DMS114 treated with DMSO at 0.1 percent for 48 hours (cell line): ENCODE results near the gene FUZ.
A peak's percentile ranks its signal among the peaks of the same experiment; 100 is the strongest.
"Not testable (repeated sequence)": the region's sequence is repeated elsewhere in the genome, so short reads cannot be mapped to it uniquely, and the experiment has no call there.

Experiments used
- DNase-seq: peaks from one replicate; lab custom pipeline; 2025; ENCODE audit not compliant: unreplicated experiment; lab: John Stamatoyannopoulos, UW

Gene FUZ

DNA sequence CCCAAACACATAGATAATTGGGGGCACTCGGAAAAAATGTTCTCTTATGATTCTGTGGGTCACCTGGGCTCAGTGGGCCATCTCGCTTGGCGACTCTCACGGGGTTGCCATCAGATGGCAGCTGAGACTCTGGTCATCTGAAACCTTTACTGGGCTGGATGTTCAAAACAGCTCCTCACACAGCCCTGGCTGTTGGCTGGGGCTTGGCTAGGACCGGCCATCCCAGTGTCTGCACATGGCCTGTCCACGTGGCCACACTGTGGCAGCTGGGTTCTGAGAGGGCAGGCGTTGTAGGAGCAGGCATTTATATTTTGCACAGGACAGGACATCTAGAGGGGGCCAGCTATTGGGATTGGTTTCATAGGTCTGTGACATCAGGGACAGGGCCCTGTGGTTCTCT is 20.5 kb upstream of the FUZ start:
- no peak for DNase-seq

DNA sequence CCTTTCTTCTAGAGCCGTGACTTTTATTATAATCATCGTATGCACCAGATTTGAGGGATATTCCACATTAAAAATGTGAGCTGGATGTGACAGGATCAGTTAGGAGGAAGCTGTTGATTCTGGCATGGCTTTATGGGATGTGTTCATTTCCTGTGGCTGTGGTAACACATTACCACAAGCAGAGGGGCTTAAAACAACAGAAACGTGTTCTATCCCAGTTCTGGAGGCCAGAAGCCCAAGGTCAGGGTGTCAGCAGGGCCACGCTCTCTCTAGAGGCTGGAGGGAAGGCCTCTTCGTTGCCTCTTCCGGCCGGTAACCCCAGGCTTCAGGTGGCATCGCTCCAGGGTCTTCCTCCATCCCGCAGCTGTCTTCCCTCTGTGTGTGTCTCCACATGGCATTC is 19.5 kb upstream of the FUZ start:
- DNase-seq = no peak

DNA sequence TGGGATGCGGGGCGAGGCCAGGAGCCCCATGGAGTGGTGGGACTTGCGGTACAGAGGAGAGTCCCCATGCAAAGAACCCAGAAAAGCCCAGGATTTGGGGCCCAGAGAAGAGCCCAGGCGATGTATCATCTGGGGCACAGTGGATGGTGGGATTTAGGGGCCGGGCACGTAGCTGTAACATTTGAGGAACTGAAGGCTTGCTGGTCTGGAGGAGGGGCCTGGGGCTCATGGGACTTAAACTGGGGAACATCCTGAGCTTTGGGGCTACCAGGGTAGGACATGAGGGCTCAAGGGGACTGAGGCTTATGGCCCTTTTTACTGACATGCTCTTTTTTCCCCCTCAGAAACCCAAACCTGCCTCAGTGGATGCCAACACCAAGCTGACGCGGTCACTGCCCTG is 18.5 kb upstream of the FUZ start:
- no peak for DNase-seq

DNA sequence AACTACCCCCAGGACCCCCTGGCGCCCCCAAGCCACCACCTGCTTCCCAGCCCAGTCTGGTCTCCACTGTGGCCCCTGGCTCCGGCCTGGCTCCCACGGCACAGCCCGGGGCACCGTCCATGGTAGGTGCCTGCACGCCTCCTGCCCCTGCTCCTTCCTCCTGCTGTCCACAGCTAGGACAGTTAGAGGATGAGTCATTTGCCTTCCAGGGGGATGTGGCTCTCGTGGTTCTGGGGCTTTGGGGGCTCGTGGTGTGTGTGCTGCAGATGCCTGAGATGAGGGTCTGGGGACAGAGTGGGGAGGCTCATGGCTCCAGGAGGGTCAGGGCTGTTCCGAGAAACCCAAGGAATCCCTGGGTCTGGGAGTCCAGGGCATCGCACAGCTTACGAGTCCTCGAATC is 17.7 kb upstream of the FUZ start:
- no peak for DNase-seq

DNA sequence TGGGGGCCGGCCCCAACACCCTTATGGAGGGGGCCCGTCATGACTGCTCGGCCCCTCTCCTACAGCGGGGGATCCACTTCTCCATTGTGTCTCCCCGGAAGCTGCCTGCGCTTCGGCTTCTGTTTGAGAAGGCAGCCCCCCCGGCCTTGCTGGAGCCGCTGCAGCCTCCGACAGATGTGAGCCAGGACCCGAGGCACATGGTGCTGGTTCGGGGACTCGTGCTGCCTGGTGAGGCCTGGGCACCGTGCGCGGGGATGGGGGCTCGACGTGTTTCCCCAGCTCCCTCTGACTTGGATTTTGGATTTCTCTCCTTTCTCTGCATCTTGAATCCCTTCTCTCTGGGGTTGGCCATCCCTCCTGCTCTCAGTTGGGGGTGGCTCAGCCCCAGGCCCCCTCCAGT is 16.6 kb upstream of the FUZ start:
- no peak for DNase-seq

DNA sequence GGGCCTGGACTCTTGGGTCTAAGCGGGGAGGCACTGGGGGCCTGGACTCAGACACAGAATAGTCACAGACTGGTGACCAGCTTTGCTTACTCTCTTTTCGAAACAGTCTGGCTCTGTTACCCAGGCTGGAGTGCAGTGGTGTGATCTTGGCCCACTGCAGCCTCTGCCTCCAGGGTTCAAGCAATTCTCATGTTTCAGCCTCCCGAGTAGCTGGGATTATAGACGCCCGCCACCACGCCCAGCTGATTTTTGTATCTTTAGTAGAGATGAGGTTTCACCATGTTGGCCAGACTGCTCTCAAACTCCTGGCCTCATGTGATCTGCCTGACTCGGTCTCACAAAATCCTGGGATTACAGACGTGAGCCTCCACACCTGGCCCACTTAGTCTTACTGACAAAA is 16.1 kb upstream of the FUZ start:
- no peak for DNase-seq

DNA sequence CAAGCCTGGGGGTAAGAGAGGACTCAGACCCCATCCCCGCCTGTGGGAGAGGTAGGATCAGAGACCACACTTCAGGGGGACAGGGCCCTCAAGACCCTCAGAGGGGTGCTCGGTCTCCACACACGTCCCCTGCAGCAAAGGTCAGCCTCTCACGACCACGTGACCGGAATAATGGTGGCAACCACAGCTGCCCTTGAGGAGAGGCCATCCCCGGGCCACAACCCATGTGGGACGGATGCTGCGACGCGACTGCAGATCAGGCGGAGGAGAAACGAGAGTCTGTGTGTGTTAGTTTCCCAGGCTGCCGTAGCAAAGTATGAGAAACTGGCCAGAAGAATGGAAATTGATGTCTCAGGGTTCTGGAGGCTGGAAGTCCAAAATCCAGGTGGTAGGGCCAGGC is 13.9 kb upstream of the FUZ start:
- no peak for DNase-seq

DNA sequence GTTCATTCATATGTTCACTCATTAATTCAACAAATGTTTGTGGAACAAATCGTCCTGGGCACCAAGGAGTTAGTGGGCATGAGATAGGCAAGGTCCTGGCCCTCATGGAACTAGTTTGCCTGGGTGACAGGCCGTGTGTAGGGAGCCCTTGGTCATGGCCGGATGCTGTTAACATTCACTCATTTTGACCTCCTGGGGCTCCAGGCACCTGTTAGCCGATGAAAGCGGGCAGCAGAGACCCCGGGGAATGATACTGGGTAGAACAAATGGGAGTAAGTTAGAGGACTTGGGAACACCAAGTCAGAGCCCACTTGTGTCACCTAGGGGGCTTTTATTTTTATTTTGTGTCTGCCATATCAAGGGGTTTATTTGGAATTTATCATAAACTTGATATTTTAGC is 11.6 kb upstream of the FUZ start:
- no peak for DNase-seq

DNA sequence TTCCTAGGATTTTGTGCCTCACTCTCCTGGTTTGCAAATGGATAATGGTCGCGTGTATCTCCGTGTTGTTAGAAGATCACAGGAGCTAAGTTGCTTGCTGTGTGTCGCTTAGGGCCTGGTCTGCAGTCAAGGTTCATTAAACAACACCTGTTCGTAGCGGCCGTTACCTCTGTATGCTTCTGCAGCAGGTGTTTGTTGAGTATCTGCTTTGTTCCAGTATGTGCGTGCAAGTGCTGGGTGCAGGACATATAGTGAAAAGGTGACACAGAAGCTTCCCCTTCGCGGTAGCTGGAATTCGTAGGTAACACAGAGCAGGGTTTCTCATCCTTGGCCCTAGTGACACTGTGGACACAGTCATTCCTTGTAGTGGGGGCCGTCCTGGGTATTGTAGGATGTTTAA is 10.4 kb upstream of the FUZ start:
- no peak for DNase-seq

DNA sequence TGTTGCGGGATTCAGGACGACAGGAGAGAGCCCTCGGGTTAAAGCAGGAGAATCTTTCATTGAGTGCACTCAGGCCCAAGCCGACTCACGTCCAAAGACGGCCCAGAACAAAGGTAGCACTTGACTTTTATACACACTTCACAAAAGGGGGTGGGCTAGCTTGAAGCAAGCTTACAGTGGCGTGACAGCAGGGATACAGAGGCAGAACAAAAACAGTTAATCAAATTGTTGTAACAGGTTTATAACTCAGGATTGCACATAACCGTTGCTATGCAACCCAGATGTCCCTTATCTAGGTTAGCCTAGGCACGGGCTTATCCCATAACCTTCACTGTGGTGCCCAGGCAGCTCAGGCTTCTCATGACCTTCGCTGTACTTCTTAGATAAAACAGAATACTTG is 7.0 kb upstream of the FUZ start:
- no peak for DNase-seq

DNA sequence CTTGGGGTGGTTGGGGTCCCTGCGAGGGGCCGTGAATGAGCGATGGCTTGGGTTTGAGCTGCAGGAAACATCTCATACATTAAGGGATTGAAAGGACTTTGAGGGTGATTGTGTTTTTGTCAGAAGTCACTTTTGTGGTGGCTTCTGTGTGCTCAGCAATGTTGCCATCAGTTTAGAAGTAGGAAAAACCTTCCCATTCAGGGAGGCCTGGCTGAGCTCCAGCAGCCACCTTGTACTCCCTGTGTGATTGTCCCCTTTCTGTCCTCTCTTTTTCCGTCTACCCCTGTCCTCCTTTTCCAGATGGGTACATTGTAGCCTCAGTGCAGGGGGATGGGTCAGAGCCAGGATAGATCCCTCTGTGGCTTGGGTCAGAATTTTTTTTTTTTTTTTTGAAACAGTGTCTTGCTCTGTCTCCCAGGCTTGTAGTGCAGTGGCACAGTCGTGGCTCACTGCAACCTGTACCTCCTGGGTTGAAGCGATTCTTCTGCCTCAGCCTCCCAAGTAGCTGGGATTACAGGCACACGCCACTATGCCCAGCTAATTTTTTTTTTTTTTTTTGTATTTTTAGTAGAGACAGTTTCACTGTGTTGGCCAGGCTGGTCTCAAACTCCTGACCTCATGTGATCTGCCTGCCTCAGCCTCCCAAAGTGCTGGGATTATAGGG is 6.5 kb upstream of the FUZ start:
- DNase-seq = not testable (repeated sequence)

DNA sequence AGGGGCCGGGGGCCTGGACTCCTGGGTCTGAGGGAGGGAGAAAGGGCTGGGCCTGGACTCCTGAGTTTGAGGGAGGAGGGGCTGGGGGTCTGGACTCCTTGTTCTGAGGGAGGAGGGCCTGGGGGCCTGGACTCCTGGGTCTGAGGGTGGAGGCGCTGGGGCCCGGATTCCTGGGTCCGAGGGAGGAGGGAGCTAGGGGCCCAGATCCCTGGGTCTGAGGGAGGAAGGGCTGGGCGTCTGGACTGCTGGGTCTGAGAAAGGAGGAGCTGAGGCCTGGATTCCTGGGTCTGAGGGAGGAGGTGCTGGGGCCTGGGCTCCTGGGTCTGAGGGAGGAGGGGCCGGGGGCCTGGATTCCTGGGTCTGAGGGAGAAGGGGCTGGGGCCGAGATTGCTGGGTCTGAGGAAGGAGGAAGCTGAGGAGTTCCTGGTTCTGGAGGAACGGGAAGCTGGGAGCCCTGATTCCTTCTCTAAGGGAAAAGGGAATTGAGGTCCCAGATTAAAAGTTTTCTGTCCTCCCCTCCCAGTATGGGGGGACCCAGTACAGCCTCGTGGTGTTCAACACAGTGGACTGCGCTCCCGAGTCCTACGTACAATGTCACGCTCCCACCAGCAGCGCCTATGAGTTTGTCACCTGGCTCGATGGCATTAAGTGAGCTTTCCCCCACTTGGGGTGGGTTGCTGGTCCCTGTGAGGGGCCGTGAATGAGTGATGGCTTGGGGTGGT is 5.7 kb upstream of the FUZ start:
- DNase-seq = no peak

DNA sequence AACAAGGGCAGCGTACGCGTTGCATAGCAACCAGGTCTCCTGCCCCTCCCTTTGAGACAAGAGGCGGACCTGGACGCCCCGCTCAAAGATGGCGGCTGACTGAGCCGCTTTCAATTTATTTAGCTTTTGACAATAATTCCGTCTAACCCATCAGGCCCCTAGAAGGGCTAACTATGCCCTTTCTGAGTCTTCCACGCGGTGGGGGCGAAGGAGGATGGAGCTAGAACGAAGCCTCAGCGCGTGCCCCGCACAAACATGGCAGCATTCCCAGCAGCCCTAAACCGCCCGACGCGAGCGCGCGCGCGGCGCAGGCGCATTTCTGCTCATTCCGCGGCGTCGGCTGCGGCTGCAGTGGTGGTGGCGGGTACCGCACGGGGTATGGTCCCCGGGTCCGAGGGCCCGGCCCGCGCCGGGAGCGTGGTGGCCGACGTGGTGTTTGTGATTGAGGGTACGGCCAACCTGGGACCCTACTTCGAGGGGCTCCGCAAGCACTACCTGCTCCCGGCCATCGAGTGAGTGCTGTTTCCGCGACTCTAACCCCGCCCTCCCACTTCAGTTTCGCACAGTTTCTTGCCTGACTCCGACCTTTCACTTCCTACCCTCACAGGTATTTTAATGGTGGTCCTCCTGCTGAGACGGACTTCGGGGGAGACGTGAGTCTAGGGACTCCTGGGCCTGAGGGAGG is 5.0 kb upstream of the FUZ start, which contains the start of gene MED25:
Gene MED25 (plus strand): TSS at position 326 of the 685 bp plus-strand sequence. CDS start 53 bp downstream, at position 379.
- peak; percentile 77 for DNase-seq

DNA sequence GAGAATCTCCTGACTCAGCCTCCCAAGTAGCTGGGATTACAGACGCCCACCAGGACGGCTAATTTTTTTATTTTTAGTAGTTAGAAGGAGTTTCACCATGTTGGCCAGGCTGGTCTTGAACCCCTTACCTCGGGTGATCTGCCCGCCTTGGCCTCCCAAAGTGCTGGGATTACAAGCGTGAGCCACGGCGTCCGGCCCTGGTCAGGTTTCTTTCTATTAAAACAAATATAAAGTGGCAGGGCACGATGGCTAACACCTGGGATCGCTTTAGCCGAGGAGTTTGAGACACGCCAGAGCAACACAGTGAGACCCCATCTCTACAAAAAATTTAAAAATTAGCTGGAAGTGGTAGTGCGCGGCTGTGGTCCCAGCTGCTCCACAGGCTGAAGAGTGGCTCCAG is 3.5 kb upstream of the FUZ start:
- DNase-seq = no peak

DNA sequence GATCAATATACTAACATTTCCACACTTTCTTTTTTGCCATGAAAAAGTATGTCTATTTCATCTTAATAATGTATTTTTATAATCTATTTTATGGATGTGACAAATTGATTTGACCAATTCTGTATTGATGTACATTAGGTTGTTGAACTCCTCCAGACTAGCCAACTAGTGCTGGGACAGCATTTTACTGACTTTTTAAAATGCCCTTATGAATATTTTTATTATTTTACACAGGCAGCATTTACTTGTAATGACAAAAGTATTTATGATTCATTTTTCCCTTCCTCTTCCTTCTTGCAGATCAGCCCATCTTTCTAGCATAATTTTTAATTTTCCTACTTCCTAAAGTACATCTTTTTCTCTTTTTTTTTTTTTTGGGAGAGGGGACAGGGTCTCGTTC is 918 bp upstream of the FUZ start:
- no peak for DNase-seq

DNA sequence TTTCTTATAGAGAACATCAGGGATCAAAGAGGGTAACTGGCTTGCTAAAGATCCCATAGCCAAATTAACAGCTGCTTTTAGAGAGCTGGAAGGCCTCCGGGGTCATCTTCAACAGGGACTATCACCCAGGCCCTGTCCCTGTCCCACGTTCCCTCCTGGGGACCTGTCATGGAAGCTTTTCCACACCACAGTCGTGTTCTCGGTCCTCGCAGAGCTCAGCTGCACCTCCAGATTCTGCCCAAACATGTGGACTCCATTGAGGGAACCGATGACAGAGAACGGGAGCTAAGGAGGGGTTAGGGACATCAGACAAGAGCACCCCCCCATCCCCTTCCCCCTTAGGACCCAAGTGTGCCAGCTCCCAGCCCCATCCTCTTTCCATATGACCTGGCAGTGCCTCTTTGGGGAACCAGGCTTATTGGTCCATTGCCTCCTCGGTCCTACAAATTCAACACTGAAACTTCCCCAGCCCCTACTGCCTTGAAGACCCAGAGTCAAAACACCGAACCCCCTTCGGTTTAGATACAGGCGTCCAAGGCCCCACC is 568 bp downstream of the FUZ start:
- DNase-seq = no peak

DNA sequence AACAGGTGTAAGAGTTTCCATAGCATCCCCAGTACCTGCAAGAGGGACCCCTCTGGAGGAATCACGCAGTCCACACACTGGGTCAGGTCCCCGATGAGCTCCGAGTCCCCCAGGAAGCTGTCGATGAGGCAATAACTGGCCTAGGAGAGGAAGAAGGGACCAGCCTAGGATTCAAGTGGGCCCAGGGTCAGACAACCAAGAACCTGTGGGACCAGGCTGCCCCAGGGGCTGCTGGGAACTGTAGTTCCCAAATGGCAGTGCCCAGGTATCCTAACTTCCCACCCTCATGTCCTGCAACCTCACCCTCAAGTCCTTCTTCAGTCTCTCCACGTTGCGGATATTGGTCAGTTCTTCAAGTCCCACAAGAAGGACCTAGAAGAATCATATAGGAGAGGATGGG is 1.8 kb downstream of the FUZ start:
- no peak for DNase-seq

DNA sequence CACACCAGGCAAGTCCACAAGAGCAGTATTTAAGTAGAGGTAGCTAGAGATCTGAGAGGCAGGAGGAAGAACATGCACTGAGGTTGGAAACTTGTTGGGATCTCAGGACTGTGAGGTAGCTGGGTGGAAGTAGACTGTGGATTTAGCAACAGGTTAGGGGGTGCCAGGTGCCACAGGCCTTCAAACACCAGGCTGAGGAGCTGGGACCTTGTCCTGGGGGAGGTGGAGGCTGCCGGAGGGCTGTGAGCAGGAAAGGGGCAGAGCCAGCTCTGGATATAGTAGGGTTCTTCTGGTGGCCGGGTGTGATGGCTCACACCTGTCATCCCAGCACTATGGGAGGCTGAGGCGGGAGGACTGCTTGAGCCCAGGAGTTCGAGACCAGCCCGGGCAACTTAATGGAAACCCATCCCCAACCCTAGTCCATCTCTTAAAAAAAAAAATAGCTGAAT is 3.1 kb downstream of the FUZ start:
- DNase-seq = no peak

DNA sequence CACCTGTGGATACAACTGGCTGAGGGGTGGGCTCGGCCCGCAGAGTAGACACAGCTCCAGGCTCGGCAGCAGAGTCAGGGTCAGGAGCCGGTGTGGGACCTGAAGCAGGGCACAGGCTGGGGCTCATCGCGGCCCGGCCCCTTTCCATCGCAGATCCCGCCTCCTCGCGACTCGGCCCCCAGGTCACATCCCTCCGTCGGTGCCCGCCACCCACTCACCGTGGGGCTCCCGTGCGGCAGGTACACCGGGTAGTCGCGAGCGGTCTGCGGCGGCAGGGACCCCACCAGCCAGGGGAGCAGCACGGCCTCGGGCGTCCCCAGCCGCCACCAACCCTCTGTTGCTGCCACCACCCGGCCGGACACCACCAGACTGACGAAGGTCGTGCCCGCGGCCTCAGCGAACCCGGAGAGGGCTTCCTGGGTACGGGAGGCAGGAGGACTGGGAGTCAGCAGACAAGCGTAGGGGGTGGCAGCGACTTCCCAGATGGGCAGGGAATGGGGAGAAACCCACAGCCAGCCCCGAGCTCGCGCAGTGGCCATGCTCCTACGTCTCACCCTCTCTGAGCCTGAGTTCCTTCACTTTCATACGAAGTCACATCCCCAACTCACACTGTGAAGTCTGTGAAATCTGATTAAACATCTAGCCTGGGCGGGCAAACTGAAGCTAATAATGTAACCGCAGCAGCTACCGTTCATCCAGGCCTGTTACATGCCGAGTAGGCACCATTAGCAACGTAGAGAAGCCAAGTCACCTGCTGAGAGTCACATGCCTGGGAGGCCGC is 3.7 kb downstream of the FUZ start:
- no peak for DNase-seq

DNA sequence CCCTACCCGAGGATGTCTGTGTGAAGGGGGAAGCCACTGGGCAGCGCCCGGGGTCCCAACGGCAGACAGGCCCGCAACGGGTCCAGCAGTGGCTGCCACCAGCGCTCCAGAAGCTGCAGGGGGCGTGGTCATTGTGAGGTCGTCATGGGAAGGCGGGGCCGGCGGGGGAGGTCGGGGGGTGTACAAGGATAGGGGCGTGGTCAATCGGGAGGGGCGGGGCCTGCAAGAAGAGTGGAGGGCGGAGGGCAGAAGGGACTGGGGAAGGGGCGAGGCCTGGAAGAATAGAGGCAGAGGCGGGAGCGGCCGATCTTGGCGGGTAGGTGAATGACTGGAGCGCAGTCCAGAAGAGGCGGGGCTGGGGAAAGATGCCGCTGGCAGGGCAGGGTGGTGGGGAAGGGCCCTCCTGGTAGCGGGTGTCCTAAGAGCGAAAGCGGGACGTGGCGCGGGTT is 4.4 kb downstream of the FUZ start:
- no peak for DNase-seq
